ENCODE data around the gene SIL1. TPM values are rescaled to one million over a fixed set of nuclear protein-coding genes. Genes with fewer than 3 reads are reported as not detected.

The SIL1 gene
- total RNA-seq, 4 donors from 2014 or later, result 41.4 to 63.1 (median 52.8) TPM

DNA sequence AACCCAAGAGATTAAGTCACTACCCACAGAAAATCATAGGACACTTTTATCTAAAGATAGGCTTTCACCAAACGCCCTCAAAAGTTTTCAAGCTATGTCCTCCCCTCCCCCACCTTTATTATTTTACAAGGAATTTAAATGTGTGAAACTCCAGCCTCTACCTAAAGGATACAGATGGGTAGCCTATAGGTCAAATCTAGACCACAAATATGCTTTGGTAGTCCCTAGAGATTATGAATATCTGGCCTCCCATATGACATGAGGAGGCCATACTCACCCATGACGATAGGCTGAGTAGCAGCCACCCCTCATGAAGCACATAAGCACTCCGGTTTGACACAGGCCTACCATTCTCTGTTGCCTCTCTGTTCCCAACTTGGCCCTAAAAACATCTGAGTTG lies 11.9 kb downstream of the SIL1 start:
- no peak for DNase-seq (ENCODE audit: low spot score in 2 of 2)
- peak overlapping the region in 1 of 4 donors; percentile 14 for H3K27ac ChIP-seq
- H3K4me3 ChIP-seq, result no peak overlapping the region
- H3K4me1 ChIP-seq, result peaks cover 0 to 37% (median 19%) of the 10 kb centered on the region in 4 donors
- H3K36me3 ChIP-seq, result peaks cover 0 to 15% (median 0%) of the 10 kb centered on the region in 3 donors
- H3K27me3 ChIP-seq, result no peaks in the 10 kb centered on the region
- no peaks in the 10 kb centered on the region for H3K9me3 ChIP-seq
- TF ChIP-seq EP300 (IDR thresholded peaks at IDR 0.05) (no peak), POLR2A (IDR thresholded peaks at IDR 0.05) (no peak)
- TF ChIP-seq, protein P1, sequence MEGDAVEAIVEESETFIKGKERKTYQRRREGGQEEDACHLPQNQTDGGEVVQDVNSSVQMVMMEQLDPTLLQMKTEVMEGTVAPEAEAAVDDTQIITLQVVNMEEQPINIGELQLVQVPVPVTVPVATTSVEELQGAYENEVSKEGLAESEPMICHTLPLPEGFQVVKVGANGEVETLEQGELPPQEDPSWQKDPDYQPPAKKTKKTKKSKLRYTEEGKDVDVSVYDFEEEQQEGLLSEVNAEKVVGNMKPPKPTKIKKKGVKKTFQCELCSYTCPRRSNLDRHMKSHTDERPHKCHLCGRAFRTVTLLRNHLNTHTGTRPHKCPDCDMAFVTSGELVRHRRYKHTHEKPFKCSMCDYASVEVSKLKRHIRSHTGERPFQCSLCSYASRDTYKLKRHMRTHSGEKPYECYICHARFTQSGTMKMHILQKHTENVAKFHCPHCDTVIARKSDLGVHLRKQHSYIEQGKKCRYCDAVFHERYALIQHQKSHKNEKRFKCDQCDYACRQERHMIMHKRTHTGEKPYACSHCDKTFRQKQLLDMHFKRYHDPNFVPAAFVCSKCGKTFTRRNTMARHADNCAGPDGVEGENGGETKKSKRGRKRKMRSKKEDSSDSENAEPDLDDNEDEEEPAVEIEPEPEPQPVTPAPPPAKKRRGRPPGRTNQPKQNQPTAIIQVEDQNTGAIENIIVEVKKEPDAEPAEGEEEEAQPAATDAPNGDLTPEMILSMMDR (IDR thresholded peaks at IDR 0.05), result no peak
- WGBS, 2 donors, result 72 to 84% methylated on average over 3 of the region's 3 CpGs

DNA sequence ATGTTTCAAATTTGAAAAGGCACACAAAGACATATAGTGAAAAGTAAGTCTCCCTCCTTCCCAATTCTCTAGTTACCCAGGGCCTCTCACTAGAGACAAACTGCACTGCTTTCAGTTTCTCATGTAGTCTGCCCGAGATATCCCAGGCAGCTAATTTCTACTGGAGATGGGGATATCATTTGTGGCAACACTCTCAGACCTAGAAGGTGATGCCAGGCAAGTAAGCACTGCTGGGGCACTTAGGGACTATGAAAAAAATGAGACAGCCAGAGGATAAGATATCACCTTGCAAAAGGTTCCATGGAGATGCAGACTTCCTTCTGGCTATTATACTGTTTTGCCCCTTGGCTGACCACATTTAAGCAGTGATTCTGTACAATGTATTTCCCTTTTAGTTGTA lies 12.6 kb downstream of the SIL1 start:
- no peaks in the 10 kb centered on the region for H3K9me3 ChIP-seq
- H3K4me3 ChIP-seq, result no peak overlapping the region
- no peaks in the 10 kb centered on the region for H3K27me3 ChIP-seq
- peaks cover 0 to 15% (median 0%) of the 10 kb centered on the region in 3 donors for H3K36me3 ChIP-seq
- peak overlapping the region in 1 of 4 donors; percentile 14 for H3K27ac ChIP-seq
- DNase-seq (ENCODE audit: low spot score in 2 of 2), result no peak
- 52 to 63% methylated on average over 1 of the region's 1 CpG for WGBS, 2 donors
- H3K4me1 ChIP-seq, result peaks cover 0 to 41% (median 24%) of the 10 kb centered on the region in 4 donors
- TF ChIP-seq, protein P1 (IDR thresholded peaks at IDR 0.05), result no peak
- no peak for TF ChIP-seq POLR2A (IDR thresholded peaks at IDR 0.05)
- no peak for TF ChIP-seq EP300 (IDR thresholded peaks at IDR 0.05)

DNA sequence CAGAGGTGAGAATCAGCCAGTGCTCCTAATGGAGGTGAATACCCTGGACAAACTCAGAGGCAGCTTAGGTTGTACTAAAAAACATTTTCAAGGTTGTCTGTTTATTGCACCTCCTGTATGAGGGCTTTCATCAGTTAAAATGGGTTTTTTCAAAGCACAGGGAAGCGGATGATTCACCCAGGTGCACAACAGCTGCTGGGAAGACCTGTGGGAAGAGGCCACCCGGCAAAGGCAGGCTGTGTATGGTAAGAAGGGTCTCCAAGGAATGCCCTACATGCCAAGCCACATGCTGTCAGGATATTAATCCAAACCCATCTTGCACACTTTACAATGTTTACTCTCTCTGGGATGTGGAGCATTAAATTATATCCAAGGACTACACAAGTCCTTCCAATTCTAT lies 14.7 kb downstream of the SIL1 start:
- TF ChIP-seq, protein P1 (IDR thresholded peaks at IDR 0.05), result no peak
- TF ChIP-seq EP300 (IDR thresholded peaks at IDR 0.05), result no peak
- TF ChIP-seq POLR2A (IDR thresholded peaks at IDR 0.05), result no peak
- DNase-seq (ENCODE audit: low spot score in 2 of 2), result no peak
- H3K4me3 ChIP-seq, result no peak overlapping the region
- H3K4me1 ChIP-seq, result peaks cover 0 to 49% (median 33%) of the 10 kb centered on the region in 4 donors
- no peaks in the 10 kb centered on the region for H3K9me3 ChIP-seq
- H3K36me3 ChIP-seq, result peaks cover 0 to 12% (median 0%) of the 10 kb centered on the region in 3 donors
- H3K27ac ChIP-seq, result no peak overlapping the region
- 65 to 72% methylated on average over 2 of the region's 2 CpGs for WGBS, 2 donors
- H3K27me3 ChIP-seq, result no peaks in the 10 kb centered on the region

DNA sequence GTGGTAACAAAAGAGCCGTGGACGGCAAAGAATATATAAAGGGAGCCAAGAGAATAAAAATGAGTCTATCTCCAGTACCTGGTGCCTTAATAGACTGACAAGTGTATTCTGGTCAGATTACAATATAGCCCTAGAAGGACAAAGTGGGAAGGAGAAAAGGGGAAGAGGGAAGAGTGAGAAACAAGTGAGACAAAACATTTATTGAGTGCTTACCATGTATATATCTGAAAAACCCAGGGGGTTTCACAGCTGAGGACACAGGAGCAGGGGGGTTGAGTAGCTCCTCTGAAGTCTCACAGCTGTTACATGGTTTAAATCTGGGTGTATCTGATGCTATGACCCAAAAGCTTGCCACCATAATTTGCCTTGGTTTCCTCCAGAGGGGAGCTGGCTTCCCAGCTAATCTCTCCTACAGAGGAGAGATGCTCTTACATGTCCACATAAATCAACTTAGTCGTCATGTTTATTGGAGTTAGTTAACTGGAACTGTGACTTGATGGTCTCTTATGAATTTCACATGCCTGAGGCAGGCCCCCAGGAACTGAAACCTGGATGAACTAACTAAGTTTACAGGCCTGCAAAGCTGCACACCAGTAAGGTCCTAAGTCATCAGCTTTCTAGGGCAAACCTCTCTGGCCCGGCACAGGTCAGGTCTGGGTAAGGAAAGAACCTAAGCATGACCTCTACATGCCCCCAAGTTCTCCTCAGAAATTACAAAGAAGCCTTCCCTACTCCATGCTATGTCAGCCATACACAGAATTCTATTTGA lies 15.5 kb downstream of the SIL1 start:
- WGBS, 2 donors, result 84 to 86% methylated on average over 4 of the region's 4 CpGs
- TF ChIP-seq EP300 (IDR thresholded peaks at IDR 0.05) (no peak), POLR2A (IDR thresholded peaks at IDR 0.05) (no peak)
- TF ChIP-seq, protein P1 (IDR thresholded peaks at IDR 0.05), result no peak
- Histone ChIP-seq H3K27ac (peak overlapping the region in 1 of 4 donors; percentile 79), H3K27me3 (no peaks in the 10 kb centered on the region), H3K4me3 (no peak overlapping the region), H3K9me3 (no peaks in the 10 kb centered on the region), H3K36me3 (peaks cover 0 to 8% (median 0%) of the 10 kb centered on the region in 3 donors), H3K4me1 (peaks cover 0 to 57% (median 40%) of the 10 kb centered on the region in 4 donors)
- DNase-seq (ENCODE audit: low spot score in 2 of 2), result no peak

DNA sequence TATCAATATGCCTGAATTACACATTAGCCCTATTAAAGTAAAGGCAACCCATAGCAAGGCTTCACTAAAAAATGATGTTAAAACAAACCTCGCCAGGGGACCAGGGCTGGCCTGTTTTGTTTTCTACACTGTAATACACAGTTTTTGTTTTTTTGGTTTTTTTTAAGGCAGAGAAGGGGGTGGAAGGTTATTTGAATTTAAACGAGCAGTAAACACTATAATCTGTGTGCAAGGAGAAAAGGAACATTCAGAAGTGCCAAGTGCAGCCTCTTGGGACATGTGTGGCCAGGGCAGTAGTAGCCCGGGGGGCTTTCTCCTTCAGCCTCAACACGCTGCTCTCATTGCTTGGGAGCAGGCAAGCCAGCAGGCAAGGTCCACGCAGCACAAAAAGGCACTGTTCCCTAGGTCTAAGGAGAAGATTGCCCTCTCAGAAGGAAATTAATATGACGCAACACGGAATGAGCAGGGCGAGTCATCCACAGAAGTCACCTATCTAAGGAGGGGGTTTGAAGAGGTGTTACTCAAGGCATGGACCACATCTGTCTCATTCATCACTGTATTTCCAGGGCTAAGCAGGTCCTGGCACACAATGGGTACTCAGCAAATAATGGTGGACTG lies 16.2 kb downstream of the SIL1 start:
- H3K4me1 ChIP-seq, result peaks cover 0 to 65% (median 44%) of the 10 kb centered on the region in 4 donors

More for the DNA sequence above, 16.2 kb downstream of the SIL1 start:
- H3K36me3 ChIP-seq, result peaks cover 0 to under 1% (median 0%) of the 10 kb centered on the region in 3 donors
- no peaks in the 10 kb centered on the region for H3K9me3 ChIP-seq
- no peak overlapping the region for H3K4me3 ChIP-seq
- H3K27me3 ChIP-seq, result no peaks in the 10 kb centered on the region
- peak overlapping the region in 1 of 4 donors; percentile 79 for H3K27ac ChIP-seq
- no peak for DNase-seq (ENCODE audit: low spot score in 2 of 2)
- TF ChIP-seq EP300 (IDR thresholded peaks at IDR 0.05), result no peak
- no peak for TF ChIP-seq POLR2A (IDR thresholded peaks at IDR 0.05)
- WGBS, 2 donors, result 28 to 40% methylated on average over 8 of the region's 8 CpGs
